Measurements from ENCODE around the gene POLD1. TPM values are rescaled to one million over a fixed set of nuclear protein-coding genes. Genes with fewer than 3 reads are reported as not detected.

Gene POLD1
- total RNA-seq, 2 donors from 2014 or later: 106 to 127 TPM

DNA sequence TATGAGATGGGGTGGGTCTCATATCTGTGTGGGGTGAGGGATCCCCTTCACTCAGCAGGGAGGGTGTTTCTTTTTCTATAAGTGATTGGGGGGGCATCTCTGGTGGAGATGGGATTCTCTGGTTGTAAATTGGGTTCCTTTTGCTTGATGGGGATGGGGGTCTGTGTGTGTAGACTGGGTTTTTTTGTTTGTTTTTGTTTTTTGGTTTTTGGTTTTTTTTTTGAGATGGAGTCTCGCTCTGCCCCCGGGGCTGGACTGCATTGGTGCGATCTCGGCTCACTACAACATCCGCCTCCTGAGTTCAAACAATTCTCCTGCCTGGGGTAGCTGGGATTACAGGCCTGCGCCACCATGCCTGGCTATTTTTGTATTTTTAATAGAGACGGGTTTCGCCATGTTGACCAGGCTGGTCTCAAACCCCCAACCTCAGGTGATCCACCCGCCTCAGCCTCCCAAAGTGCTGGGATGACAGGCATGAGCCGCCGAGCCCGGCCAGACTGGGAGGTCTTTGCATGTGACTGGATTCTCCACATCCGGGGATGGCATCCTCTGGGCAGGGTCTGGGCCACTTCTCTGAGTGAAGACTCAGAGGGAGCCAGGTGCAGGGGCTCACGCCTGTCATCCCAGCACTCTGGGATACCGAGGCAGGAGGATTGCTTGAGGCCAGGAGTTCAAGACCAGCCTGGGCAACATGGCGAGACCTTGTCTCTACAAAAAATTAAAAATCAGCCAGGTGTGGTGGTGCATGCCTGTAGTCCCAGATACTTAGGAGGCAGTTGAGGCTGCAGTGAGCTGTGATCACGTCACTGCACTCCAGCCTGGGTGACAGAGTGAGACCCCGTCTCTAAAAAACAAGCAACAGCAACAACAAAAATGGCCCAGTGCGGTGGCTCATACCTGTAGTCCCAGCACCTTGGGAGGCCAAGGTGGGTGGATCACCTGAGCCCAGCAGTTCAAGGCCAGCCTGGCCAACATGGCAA is 49.3 kb downstream of the POLD1 start:
- Mint-ChIP-seq H3K36me3 (ENCODE audit: low read depth) (no peaks in the 10 kb centered on the region), H3K9me3 (no peaks in the 10 kb centered on the region), H3K27ac (no peak overlapping the region), H3K4me1 (peaks cover 8% of the 10 kb centered on the region), H3K4me3 (peak overlapping the region; percentile 74), H3K27me3 (ENCODE audit: insufficient read depth) (peaks cover 52% of the 10 kb centered on the region)
- no peaks in the 10 kb centered on the region for H3K27me3 ChIP-seq (ENCODE audit: control insufficient read depth, insufficient read depth, low read length, poor library complexity, severe bottlenecking)
- no peak overlapping the region for H3K4me3 ChIP-seq (ENCODE audit: low read length)
- 92% methylated on average over 17 to 19 of the region's 19 CpGs for WGBS, 2 experiments (ENCODE audit: insufficient coverage in 1 of 2, insufficient read length in 1 of 2)
- H3K27ac ChIP-seq (ENCODE audit: low read depth, low read length): no peak overlapping the region
- no peaks in the 10 kb centered on the region for H3K36me3 ChIP-seq (ENCODE audit: control insufficient read depth, insufficient read depth, low read length)
- DNase-seq: peak; percentile 36
- H3K4me1 ChIP-seq (ENCODE audit: control insufficient read depth, insufficient read depth, low read length): no peaks in the 10 kb centered on the region
- H3K9ac ChIP-seq (ENCODE audit: extremely low read depth, low read length, poor library complexity, severe bottlenecking): no peak overlapping the region
- no peaks in the 10 kb centered on the region for H3K9me3 ChIP-seq (ENCODE audit: control insufficient read depth, low read length)
- TF ChIP-seq, protein P1, sequence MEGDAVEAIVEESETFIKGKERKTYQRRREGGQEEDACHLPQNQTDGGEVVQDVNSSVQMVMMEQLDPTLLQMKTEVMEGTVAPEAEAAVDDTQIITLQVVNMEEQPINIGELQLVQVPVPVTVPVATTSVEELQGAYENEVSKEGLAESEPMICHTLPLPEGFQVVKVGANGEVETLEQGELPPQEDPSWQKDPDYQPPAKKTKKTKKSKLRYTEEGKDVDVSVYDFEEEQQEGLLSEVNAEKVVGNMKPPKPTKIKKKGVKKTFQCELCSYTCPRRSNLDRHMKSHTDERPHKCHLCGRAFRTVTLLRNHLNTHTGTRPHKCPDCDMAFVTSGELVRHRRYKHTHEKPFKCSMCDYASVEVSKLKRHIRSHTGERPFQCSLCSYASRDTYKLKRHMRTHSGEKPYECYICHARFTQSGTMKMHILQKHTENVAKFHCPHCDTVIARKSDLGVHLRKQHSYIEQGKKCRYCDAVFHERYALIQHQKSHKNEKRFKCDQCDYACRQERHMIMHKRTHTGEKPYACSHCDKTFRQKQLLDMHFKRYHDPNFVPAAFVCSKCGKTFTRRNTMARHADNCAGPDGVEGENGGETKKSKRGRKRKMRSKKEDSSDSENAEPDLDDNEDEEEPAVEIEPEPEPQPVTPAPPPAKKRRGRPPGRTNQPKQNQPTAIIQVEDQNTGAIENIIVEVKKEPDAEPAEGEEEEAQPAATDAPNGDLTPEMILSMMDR (conservative IDR thresholded peaks at IDR 0.05): no peak

DNA sequence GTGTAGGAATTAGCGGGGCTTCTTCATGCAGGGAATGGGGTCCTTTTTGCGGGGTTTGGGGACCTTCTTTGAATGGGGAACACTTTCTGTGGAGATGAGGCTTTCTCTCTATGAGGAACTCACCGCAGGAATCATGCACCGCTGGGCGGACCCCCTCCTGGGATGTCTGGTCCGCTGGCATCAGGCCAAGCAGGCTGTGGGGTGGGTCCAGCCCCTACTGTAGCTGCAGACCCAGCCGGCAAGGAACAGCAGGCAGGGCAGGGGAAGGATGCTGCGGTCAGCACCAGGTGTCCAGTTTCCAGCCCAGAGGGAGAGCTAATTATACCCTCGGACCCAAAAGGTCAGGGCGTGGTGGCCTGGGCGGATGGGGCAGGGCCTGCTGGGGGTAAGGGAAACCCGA is 50.4 kb downstream of the POLD1 start:
- DNase-seq: peak; percentile 38
- TF ChIP-seq, protein P1 (conservative IDR thresholded peaks at IDR 0.05): no peak
- no peak overlapping the region for H3K27ac Mint-ChIP-seq
- H3K4me3 ChIP-seq (ENCODE audit: low read length): no peak overlapping the region
- no peak overlapping the region for H3K9ac ChIP-seq (ENCODE audit: extremely low read depth, low read length, poor library complexity, severe bottlenecking)
- H3K9me3 Mint-ChIP-seq: no peaks in the 10 kb centered on the region
- no peaks in the 10 kb centered on the region for H3K27me3 ChIP-seq (ENCODE audit: control insufficient read depth, insufficient read depth, low read length, poor library complexity, severe bottlenecking)
- H3K36me3 ChIP-seq (ENCODE audit: control insufficient read depth, insufficient read depth, low read length): no peaks in the 10 kb centered on the region
- H3K4me1 Mint-ChIP-seq: peaks cover 8% of the 10 kb centered on the region
- peaks cover 48% of the 10 kb centered on the region for H3K27me3 Mint-ChIP-seq (ENCODE audit: insufficient read depth)
- WGBS, 2 experiments (ENCODE audit: insufficient coverage in 1 of 2, insufficient read length in 1 of 2): 67 to 80% methylated on average over 7 to 12 of the region's 12 CpGs
- no peaks in the 10 kb centered on the region for H3K4me1 ChIP-seq (ENCODE audit: control insufficient read depth, insufficient read depth, low read length)
- H3K27ac ChIP-seq (ENCODE audit: low read depth, low read length): no peak overlapping the region
- H3K9me3 ChIP-seq (ENCODE audit: control insufficient read depth, low read length): no peaks in the 10 kb centered on the region
- no peak overlapping the region for H3K4me3 Mint-ChIP-seq
- no peaks in the 10 kb centered on the region for H3K36me3 Mint-ChIP-seq (ENCODE audit: low read depth)

DNA sequence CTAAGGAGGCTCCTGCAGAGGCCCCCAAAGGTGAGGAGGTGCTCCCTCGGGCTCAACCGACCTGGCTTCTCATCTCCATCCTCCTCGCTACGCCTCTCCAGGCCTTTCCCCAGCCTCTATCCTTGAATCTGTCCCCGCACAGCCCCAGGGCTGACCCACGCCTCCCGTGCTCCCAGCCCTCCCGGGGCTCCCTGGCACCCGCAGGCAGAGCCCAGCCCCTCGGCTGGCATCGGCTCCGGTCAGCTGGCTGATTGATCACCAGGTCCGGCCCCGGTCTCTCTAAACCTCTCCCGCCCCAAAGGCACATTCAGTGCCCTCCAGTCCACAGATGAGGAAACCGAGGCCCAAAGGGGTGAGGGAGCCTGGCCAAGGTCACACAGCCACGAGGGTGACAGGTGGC is 51.1 kb downstream of the POLD1 start:
- H3K4me1 Mint-ChIP-seq: peaks cover 8% of the 10 kb centered on the region
- H3K9me3 Mint-ChIP-seq: no peaks in the 10 kb centered on the region
- TF ChIP-seq, protein P1 (conservative IDR thresholded peaks at IDR 0.05): no peak
- H3K36me3 Mint-ChIP-seq (ENCODE audit: low read depth): no peaks in the 10 kb centered on the region
- H3K36me3 ChIP-seq (ENCODE audit: control insufficient read depth, insufficient read depth, low read length): no peaks in the 10 kb centered on the region
- no peak overlapping the region for H3K4me3 ChIP-seq (ENCODE audit: low read length)
- peak; percentile 34 for DNase-seq
- H3K27me3 Mint-ChIP-seq (ENCODE audit: insufficient read depth): peaks cover 45% of the 10 kb centered on the region
- no peak overlapping the region for H3K27ac ChIP-seq (ENCODE audit: low read depth, low read length)
- no peak overlapping the region for H3K9ac ChIP-seq (ENCODE audit: extremely low read depth, low read length, poor library complexity, severe bottlenecking)
- H3K4me3 Mint-ChIP-seq: no peak overlapping the region
- WGBS, 2 experiments (ENCODE audit: insufficient coverage in 1 of 2, insufficient read length in 1 of 2): 92 to 95% methylated on average over 7 to 17 of the region's 17 CpGs
- no peak overlapping the region for H3K27ac Mint-ChIP-seq
- H3K4me1 ChIP-seq (ENCODE audit: control insufficient read depth, insufficient read depth, low read length): no peaks in the 10 kb centered on the region
- H3K27me3 ChIP-seq (ENCODE audit: control insufficient read depth, insufficient read depth, low read length, poor library complexity, severe bottlenecking): no peaks in the 10 kb centered on the region
- no peaks in the 10 kb centered on the region for H3K9me3 ChIP-seq (ENCODE audit: control insufficient read depth, low read length)
